Activated naive CD8-positive, alpha-beta T cell treated with anti-CD3 and anti-CD28 coated beads, Interleukin-2, amount 10 ng/mL, durations not matched to agents 7 days and 5 days (primary cell): ENCODE measurements around the gene TLCD3A. TPM values are rescaled to one million over a fixed set of nuclear protein-coding genes. Genes with fewer than 3 reads are reported as not detected.

Source experiments
- ATAC-seq: fragments of 150-1000 bp; cut with Tn5 transposase; one replicate; pipeline ENCODE4 v1.10.0; 2021; ENCODE audit warnings: low read depth, moderate library complexity
- POLR2A ChIA-PET: fragments of 350-600 bp; sonication (Branson Sonifier 250); formaldehyde crosslinking; loops from one replicate; lab custom pipeline; 2021; ENCODE audit warnings: antibody characterized with exemption; lab: Charles Lee
- DNase-seq: peaks from one replicate; pipeline ENCODE4 v3.0.0; 2021
- H3K27ac Mint-ChIP-seq: one replicate; pipeline ENCODE4 v1.8.0; 2022; ENCODE audit warnings: mild to moderate bottlenecking, mixed read lengths
- H3K27me3 Mint-ChIP-seq: one replicate; pipeline ENCODE4 v1.8.0; 2022; ENCODE audit warnings: mild to moderate bottlenecking, moderate library complexity, mixed read lengths
- H3K36me3 Mint-ChIP-seq: one replicate; pipeline ENCODE4 v1.8.0; 2021; ENCODE audit warnings: mild to moderate bottlenecking, mixed read lengths
- H3K4me1 Mint-ChIP-seq: one replicate; pipeline ENCODE4 v1.8.0; 2021; ENCODE audit warnings: mixed read lengths
- H3K4me3 Mint-ChIP-seq: one replicate; pipeline ENCODE4 v1.8.0; 2022; ENCODE audit warnings: mild to moderate bottlenecking, moderate library complexity, mixed read lengths
- H3K9me3 Mint-ChIP-seq: one replicate; pipeline ENCODE4 v1.8.0; 2021; ENCODE audit warnings: mixed read lengths
- total RNA-seq, 2 experiments: library from RNA; stranded (reverse); gene quantifications; one replicate each; pipeline ENCODE4 v1.2.3, GENCODE V29; 2021

Gene TLCD3A
- 10 to 100 TPM; 12.5 to 13.1 TPM for total RNA-seq

DNA sequence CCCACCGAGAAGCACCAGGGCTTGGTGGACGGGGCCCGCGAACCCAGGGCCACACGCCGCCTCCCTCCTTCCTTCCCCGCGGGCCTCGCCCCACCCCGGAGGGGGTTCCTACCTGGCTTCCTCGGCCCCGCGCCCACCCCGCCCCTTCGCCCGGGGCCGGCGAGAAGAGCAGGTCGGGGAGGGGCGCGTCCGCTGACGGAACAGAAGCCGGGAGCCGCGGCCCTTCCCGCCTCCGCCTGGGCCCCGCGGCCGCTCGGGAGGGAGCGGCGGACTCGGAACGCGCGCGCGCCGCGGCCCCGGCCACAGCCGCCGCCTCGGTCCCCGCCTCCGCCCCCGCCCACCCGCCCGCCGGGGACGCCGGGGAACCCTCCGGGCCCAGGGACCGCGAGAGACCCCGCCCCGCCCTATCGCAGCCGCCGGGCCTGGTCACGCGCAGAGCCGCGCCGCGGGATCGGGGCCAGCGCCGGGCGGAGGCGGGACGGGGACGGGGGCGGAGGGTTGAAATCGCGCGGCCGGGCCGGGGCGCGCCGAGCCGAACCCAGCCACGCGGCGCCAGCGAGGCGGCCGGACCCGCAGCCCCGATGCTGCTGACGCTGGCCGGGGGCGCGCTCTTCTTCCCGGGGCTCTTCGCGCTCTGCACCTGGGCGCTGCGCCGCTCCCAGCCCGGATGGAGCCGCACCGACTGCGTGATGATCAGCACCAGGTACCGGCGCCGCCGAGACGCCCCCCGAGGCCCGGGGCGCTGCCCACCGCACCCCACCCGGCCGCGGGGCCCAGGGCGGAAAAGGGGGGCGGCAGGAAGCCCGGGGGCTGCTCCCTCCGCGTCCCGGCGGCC lies at the start of gene TLCD3A:
TLCD3A (plus strand) TSS at position 530 of the 835 bp plus-strand sequence; CDS start at position 582, 52 bp downstream.
- Mint-ChIP-seq H3K27me3 (peaks cover 3% of the 10 kb centered on the region), H3K27ac (peak within 1 kb of the TSS; percentile 72), H3K4me3 (peak within 1 kb of the TSS; percentile 90), H3K36me3 (peaks cover 24% of the 10 kb centered on the region), H3K4me1 (peaks cover 16% of the 10 kb centered on the region), H3K9me3 (no peaks in the 10 kb centered on the region)
- POLR2A ChIA-PET = interaction anchor here (1.0 to 1.6 kb wide), 6 partner anchors 13 to 49 kb away, joined by 3 to 5 read pairs (median 4); partner anchors contain the start of genes GEMIN4, GLOD4 and VPS53
- peak; percentile 75 for DNase-seq
- peak; percentile 69 for ATAC-seq

DNA sequence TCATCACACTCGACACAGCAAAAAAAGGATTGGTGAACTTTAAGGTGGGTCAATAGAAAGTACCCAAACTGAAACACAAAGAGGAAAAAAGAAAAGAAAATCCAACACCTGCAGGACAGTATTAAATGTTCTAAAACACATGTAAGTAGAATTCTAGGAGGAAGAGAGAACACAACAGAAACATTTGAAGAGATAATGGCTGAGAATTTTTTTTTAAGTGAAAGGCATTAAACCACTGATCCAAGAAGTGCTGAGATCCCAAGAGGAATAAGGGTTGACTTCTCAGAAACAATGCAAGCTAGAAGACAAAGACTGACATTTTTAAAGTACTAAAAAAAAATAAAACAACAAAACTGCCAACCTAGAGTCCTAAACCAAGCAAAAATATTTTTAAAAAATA lies 49.4 kb upstream of the TLCD3A start:
- Mint-ChIP-seq H3K27me3 (no peaks in the 10 kb centered on the region), H3K4me3 (no peak overlapping the region), H3K4me1 (peaks cover 15% of the 10 kb centered on the region), H3K36me3 (peaks cover 31% of the 10 kb centered on the region), H3K27ac (peak overlapping the region; percentile 9), H3K9me3 (no peaks in the 10 kb centered on the region)
- POLR2A ChIA-PET = no interaction called here
- DNase-seq (no peak), ATAC-seq (no peak)

DNA sequence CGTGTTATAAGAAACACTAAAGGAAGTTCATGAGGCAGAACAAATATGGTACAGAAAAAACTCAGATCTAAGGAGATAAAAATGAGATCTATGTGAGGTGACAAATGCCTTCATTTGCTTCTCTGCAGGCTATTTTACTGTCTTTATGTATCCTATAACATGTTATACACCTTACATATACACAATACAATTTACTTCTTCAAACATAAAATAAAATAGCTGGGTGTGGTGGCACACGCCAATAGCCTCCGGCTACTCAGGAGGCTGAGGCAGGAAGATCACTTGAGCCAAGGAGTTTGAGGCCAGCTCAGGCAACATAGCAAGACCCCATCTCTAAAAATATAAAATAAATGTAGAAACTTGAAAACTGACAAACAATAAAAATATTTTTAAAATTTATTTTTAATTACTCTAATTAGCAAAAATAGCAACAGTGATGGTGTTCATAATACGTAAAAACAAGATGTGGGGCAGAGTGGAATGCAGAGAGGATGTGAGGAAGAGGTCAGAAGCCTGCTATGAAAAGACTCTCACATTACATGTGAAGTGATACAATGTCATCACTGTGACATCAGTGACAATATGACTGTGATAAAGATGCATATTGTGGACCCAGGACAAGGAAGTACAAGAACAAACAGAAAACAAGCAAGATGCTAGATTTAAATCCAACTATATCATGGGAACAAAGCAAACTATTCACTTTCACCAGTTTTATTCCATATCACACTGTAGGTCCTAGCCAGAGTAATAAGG lies 48.7 kb upstream of the TLCD3A start:
- no peak overlapping the region for H3K27ac Mint-ChIP-seq
- POLR2A ChIA-PET = no interaction called here
- DNase-seq (no peak), ATAC-seq (no peak)
- peaks cover 19% of the 10 kb centered on the region for H3K4me1 Mint-ChIP-seq
- H3K9me3 Mint-ChIP-seq = no peaks in the 10 kb centered on the region
- H3K4me3 Mint-ChIP-seq = no peak overlapping the region
- no peaks in the 10 kb centered on the region for H3K27me3 Mint-ChIP-seq
- H3K36me3 Mint-ChIP-seq = peaks cover 35% of the 10 kb centered on the region

DNA sequence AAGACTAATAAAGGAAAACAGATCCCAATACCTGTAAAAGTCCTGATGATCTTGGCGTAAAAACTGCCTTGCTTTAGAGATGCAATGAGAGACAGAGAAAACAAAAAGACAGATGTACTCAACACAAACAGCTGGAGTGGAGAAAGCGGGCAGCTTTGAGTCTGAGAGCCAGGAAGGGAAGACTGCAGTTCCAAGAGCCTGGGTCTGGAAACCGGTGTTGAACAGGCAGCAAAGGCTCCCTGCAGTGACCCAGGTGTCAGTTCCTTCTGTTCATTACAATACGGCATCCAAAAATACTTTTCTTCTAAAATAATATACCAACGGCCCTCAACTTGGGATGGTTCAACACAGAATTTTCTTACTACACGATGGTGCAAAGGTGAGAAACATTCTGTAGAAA lies 47.4 kb upstream of the TLCD3A start:
- no peaks in the 10 kb centered on the region for H3K27me3 Mint-ChIP-seq
- DNase-seq (no peak), ATAC-seq (no peak)
- POLR2A ChIA-PET = no interaction called here
- no peak overlapping the region for H3K27ac Mint-ChIP-seq
- H3K4me1 Mint-ChIP-seq = peaks cover 19% of the 10 kb centered on the region
- H3K4me3 Mint-ChIP-seq = no peak overlapping the region
- H3K36me3 Mint-ChIP-seq = peaks cover 33% of the 10 kb centered on the region
- H3K9me3 Mint-ChIP-seq = no peaks in the 10 kb centered on the region

DNA sequence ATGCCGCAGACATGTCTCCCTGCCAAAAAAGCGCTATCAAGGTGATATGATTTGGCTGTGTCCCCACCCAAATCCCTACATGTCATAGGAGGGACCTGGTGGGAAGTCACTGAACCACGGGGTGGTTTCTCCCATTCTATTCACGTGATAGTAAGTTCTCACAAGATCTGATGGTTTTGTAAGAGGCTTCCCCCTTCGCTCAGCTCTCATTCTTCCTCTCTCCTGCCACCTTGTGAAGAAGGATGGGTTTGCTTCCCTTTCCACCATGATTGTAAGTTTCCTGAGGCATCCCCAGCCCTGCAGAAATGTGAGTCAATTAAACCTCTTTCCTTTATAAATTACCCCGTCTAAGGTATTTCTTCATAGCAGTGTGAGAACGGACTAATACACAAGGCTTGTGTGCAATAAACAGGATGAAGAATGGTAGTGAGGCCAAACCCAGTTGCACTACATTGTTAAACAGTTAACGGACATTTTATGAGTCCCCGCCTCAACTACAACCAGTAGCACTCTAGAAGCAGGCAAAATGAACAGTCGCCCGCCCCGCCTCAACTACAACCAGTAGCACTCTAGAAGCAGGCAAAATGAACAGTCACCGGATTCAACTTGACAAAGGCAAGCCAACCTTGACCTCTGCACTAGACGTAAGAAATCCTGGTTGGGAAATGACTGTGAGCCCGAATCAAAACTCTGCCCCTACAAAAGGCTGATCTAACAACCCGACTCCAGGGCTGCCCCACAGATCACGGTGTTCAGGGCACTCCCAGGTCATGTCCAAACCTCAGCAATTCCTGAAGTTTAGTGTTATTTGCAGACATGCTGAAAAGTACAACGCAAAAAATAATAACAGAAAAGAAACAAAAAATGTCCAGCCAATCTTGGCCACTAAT lies 44.1 kb upstream of the TLCD3A start:
- no peak for ATAC-seq
- no peaks in the 10 kb centered on the region for H3K9me3 Mint-ChIP-seq
- no peak overlapping the region for H3K27ac Mint-ChIP-seq
- H3K4me3 Mint-ChIP-seq = no peak overlapping the region
- no peaks in the 10 kb centered on the region for H3K27me3 Mint-ChIP-seq
- peaks cover 23% of the 10 kb centered on the region for H3K36me3 Mint-ChIP-seq
- no peak for DNase-seq
- H3K4me1 Mint-ChIP-seq = peaks cover 6% of the 10 kb centered on the region
- POLR2A ChIA-PET = interaction anchor here (0.6 to 1.1 kb wide), 2 partner anchors 18 to 276 kb away, joined by 3 to 6 read pairs; no protein-coding TSS in a partner anchor

DNA sequence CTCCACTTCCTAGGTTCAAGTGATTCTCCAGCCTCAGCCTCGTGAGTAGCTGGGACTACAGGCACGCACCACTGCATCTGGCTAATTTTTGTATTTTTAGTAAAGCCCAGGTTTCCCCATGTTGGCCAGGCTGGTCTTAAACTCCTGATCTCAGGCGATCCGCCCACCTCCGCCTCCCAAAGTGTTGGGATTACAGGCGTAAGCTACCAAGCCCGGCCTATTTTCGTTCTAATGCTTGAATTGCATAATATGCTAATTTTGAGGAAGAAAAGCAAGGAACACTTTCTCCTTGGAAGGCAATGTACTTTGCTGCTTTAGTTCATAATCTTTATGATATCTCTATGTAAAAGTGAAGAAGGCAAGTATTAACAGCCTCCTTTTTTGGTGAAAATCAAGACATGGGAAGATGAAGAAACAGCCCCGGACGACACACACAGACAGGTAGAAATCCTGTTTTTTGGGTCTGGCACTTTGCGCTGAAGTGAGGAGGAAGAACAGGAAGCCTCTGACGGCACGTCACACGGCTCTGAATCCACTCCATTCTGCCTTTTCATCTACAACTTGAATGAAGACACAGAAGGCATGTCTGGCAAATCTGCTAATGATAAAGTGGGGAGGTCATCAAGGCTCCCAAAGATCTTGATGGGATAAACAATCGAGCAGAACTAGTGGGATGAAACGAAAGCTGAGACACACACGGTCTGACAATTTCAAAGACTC lies 42.7 kb upstream of the TLCD3A start:
- ATAC-seq = no peak
- Mint-ChIP-seq H3K27ac (no peak overlapping the region), H3K4me3 (no peak overlapping the region), H3K27me3 (no peaks in the 10 kb centered on the region), H3K4me1 (peaks cover 4% of the 10 kb centered on the region), H3K9me3 (no peaks in the 10 kb centered on the region), H3K36me3 (peaks cover 14% of the 10 kb centered on the region)
- no peak for DNase-seq
- POLR2A ChIA-PET = no interaction called here

DNA sequence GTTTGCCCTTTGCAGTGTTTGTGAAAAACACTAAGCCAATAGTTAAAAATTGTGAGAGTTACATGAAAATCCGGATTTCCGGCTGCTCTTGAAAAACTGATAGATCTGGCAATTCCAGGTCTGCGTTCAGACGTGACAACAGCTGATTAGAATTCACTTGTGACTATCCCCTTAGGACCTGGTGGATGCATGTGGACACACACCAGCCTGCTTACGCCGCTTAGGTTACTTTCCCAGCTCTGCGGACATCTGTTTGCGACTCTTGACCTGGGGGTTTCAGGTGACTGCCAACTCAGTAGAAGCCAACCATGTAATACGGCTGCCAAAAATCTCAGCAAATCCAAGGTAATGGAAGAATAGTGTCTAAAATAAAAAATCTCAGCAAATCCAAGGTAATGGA lies 42.0 kb upstream of the TLCD3A start:
- Mint-ChIP-seq H3K36me3 (peaks cover 12% of the 10 kb centered on the region), H3K9me3 (no peaks in the 10 kb centered on the region), H3K4me3 (no peak overlapping the region), H3K27ac (no peak overlapping the region), H3K27me3 (no peaks in the 10 kb centered on the region), H3K4me1 (peaks cover 4% of the 10 kb centered on the region)
- ATAC-seq (no peak), DNase-seq (no peak)
- POLR2A ChIA-PET = no interaction called here

DNA sequence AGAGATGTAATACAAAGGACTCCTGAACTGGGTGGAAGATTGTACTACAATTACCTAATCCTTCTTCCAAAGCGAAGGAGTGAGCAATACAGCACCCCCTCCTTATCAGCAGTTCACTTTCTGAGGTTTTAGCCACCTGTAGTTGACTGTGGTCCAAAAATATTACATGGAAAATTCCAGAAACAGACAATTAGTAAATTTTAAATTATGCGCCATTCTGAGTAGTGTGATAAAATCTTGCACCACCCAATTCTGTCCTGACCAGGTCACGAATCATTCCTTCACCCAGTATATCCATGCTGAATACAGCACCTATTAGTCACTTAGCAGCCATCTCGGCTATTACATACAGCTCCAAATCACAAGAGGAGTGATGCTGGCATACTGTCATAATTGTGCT lies 41.0 kb upstream of the TLCD3A start:
- no peak overlapping the region for H3K4me3 Mint-ChIP-seq
- POLR2A ChIA-PET = no interaction called here
- no peak for DNase-seq
- peaks cover 5% of the 10 kb centered on the region for H3K4me1 Mint-ChIP-seq
- no peak overlapping the region for H3K27ac Mint-ChIP-seq
- H3K27me3 Mint-ChIP-seq = no peaks in the 10 kb centered on the region
- H3K36me3 Mint-ChIP-seq = peaks cover 12% of the 10 kb centered on the region
- no peak for ATAC-seq
- no peaks in the 10 kb centered on the region for H3K9me3 Mint-ChIP-seq

DNA sequence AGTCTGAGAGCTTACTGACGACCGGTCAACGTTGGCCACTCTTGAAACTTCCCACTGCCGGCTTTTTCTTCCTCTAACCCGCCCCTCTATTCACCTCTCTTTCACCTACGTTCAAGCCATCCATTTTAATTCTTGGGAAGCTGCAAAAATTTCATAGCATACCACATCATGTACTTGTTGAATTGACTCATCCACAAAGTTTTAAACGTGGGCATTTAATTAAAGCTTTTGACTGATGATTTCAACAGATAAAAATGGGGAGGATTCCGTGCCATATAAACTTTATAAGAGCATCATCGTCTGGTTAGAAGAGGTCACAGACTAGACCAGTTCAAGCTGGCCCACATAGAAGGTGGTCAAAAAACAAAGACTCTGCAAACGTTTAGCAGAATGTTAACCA lies 40.3 kb upstream of the TLCD3A start:
- Mint-ChIP-seq H3K4me3 (no peak overlapping the region), H3K4me1 (peaks cover 5% of the 10 kb centered on the region), H3K27ac (no peak overlapping the region), H3K9me3 (no peaks in the 10 kb centered on the region), H3K36me3 (peaks cover 14% of the 10 kb centered on the region), H3K27me3 (no peaks in the 10 kb centered on the region)
- POLR2A ChIA-PET = no interaction called here
- ATAC-seq (no peak), DNase-seq (no peak)

DNA sequence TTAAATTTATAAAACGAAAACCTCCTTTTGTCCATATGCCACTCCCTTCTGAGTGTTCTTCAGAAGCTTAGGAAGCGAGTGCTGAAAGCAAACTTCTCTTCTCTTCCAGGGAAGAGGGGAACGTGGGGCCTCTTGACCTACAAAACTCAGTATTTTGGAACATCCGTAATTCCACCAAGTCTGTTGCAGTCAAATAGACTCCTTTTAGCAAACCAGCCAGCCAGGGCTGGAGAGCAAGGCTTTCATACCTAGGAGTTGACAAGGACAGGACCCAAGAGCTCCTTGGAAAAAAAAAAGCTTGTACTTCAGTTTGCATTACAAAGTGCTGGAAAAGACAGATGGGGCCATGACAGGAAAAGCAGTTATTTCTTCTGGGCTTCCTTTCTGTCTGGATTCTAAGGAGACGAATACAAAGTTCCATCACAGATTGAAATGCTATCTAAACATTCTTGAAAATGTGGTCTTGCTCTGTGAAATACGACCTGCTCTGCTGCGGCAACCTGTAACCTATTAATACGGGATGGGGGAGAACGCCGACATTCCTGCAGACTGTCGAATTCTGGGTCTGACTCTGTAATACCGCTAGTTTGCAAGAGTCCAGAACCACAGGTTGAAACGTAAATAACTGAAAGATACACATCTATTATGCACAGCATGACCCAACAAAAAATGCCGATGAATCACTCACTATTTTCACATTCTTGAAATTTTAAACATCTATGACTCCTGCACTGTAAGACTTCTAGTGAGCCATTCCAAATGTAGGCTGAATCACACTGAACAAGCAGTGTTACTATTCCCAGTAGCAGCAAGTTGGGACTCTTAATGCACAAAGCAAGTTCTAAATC lies 38.4 kb upstream of the TLCD3A start:
- Mint-ChIP-seq H3K9me3 (no peaks in the 10 kb centered on the region), H3K36me3 (peaks cover 8% of the 10 kb centered on the region), H3K27ac (no peak overlapping the region), H3K4me1 (peaks cover 2% of the 10 kb centered on the region), H3K4me3 (no peak overlapping the region), H3K27me3 (no peaks in the 10 kb centered on the region)
- POLR2A ChIA-PET = no interaction called here
- no peak for ATAC-seq
- DNase-seq = no peak

DNA sequence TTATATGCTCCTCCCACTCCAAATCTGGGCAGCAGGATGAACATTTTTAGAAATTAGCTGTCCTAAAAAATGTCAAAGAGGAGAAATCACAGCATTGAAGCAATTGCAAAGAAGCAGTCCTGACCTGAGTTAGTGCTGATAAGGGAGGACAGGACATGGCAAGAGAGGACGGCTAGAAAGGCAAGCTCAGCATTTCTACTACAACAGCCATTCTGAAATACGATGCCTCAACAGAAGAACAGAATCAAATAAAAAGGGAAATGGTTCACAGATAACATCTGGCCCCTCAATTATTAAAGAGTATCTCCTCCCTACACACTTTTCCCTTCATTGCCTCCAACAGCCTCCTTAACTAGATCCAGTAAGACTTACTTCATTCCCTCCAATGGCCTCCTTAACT lies 36.0 kb upstream of the TLCD3A start:
- Mint-ChIP-seq H3K9me3 (no peaks in the 10 kb centered on the region), H3K4me1 (peaks cover 3% of the 10 kb centered on the region), H3K4me3 (no peak overlapping the region), H3K27me3 (no peaks in the 10 kb centered on the region), H3K36me3 (peaks cover 5% of the 10 kb centered on the region), H3K27ac (no peak overlapping the region)
- ATAC-seq (no peak), DNase-seq (no peak)
- POLR2A ChIA-PET = no interaction called here

DNA sequence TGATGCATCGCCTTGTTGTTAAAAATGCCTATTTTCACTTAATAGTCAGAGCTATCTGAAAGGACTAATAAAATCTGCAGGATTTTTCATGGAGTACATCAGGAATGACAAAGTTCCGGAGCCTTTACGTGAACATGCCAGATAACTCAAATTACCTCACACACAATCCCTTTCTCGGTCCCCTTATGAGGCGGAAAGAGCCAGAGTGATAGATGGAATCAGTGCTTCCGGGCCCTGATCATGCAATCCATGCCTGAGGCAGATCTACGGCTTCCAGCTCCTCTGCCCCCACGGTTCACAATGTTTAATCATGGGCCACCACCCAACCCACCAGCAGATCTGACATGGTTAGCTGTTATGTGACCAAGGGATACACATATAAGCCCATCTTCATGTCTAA lies 34.7 kb upstream of the TLCD3A start:
- DNase-seq (no peak), ATAC-seq (no peak)
- POLR2A ChIA-PET = no interaction called here
- H3K36me3 Mint-ChIP-seq = peaks cover 3% of the 10 kb centered on the region
- H3K27ac Mint-ChIP-seq = no peak overlapping the region
- H3K4me1 Mint-ChIP-seq = peaks cover 3% of the 10 kb centered on the region
- H3K9me3 Mint-ChIP-seq = no peaks in the 10 kb centered on the region
- H3K27me3 Mint-ChIP-seq = no peaks in the 10 kb centered on the region
- no peak overlapping the region for H3K4me3 Mint-ChIP-seq
